ENCODE data around the gene RAB3GAP1.

DNA sequence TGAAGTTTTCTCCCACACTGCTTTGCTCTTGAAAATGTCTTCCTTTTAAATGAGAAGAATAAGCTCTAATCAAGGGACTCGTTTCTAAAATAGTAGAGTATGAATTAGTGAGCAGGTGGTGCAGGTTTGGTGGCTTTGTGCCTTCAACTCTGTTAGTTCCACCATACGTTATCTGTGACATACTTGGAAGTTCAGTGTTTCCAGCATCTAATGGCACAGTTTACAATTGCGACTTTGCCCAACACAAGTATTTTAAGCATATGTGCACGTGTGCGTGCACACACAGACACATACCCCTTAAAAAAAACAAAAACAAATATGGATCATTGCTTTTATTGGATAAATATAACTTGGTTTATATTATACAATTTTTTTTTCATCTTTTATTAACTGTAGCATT lies 111.8 kb downstream of the RAB3GAP1 start:
- TF ChIP-seq CTCF (IDR thresholded peaks at IDR 0.05; ENCODE audit: borderline replicate concordance, extremely low read depth, low read length, poor library complexity, severe bottlenecking) = no peak
- no peak for TF ChIP-seq EZH2 (IDR thresholded peaks at IDR 0.05; ENCODE audit: borderline replicate concordance, low read depth, low read length, severe bottlenecking)

All from DND-41 (cell line).